ENCODE results near the gene PKP3. TPM values are rescaled to one million over a fixed set of nuclear protein-coding genes. Genes with fewer than 3 reads are reported as not detected.

The PKP3 gene
- total RNA-seq, 4 donors from 2014 or later: 0.46 to 5.1 (median 1.5) TPM; not detected in 1

GRCh38 chr11:452916-453527 lies 59.0 kb downstream of the PKP3 start:
- no peak for DNase-seq
- H3K9me3 ChIP-seq: no peaks in the 10 kb centered on the region

DNA sequence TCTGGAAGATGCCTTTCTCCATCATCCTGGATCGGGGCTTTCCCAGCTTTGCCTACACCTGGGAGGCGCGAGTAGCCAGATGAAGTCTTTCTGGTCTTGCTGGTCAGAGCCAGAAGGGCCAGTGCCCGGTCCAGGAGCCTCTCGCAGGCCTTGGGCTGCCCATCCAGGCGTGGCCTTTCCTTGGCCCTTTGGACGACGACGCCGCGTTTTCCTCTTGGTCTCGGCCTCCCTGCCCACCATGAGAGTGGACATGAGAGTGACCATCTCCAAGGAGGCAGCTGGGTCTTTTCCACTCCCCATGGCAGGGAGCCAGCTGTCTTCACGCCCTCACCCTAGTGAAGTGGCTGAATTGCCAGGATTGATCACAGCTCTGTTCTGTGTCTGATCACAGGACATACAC lies 59.6 kb downstream of the PKP3 start:
- no peaks in the 10 kb centered on the region for H3K27me3 ChIP-seq
- intact Hi-C loops (cut with DNase I; ENCODE audit: low total_unique reads): no loop called here
- TF ChIP-seq, protein P1, sequence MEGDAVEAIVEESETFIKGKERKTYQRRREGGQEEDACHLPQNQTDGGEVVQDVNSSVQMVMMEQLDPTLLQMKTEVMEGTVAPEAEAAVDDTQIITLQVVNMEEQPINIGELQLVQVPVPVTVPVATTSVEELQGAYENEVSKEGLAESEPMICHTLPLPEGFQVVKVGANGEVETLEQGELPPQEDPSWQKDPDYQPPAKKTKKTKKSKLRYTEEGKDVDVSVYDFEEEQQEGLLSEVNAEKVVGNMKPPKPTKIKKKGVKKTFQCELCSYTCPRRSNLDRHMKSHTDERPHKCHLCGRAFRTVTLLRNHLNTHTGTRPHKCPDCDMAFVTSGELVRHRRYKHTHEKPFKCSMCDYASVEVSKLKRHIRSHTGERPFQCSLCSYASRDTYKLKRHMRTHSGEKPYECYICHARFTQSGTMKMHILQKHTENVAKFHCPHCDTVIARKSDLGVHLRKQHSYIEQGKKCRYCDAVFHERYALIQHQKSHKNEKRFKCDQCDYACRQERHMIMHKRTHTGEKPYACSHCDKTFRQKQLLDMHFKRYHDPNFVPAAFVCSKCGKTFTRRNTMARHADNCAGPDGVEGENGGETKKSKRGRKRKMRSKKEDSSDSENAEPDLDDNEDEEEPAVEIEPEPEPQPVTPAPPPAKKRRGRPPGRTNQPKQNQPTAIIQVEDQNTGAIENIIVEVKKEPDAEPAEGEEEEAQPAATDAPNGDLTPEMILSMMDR (IDR thresholded peaks at IDR 0.05): no peak
- TF ChIP-seq POLR2A (IDR thresholded peaks at IDR 0.05): no peak
- peaks cover 0 to 5% of the 10 kb centered on the region in 2 donors for H3K4me1 ChIP-seq
- no peak for DNase-seq
- H3K36me3 ChIP-seq: no peaks in the 10 kb centered on the region
- H3K27ac ChIP-seq: no peak overlapping the region
- H3K9me3 ChIP-seq: no peaks in the 10 kb centered on the region
- H3K4me3 ChIP-seq: no peak overlapping the region

More at GRCh38 chr11:452916-453527, 59.0 kb downstream of the PKP3 start:
- Histone ChIP-seq H3K4me1 (peaks cover 0 to 5% of the 10 kb centered on the region in 2 donors), H3K36me3 (no peaks in the 10 kb centered on the region), H3K4me3 (no peak overlapping the region), H3K27me3 (no peaks in the 10 kb centered on the region), H3K27ac (no peak overlapping the region)
- TF ChIP-seq, protein P1 (IDR thresholded peaks at IDR 0.05): no peak
- no peak for TF ChIP-seq POLR2A (IDR thresholded peaks at IDR 0.05)
- intact Hi-C loops (cut with DNase I; ENCODE audit: low total_unique reads): no loop called here

DNA sequence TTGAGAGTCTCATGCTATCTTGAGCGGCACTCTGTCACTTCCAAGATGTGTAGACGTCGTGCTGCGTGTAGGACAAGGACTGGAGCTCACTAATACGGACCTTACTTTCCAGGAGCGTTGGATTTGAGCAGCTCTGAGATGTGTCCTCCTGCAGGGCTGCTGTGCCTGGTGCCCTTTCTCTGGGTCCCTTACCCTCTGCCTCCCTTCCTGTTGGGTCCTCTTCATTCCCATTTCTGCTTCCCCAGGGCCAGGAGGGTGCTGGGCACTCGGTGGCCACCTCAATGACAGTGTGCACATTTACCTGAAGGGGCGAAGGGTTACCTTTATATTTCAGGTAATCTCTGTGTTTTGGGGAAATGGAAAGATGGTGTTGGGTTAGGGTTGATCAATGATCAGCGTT lies 60.0 kb downstream of the PKP3 start:
- no peak for DNase-seq
- Histone ChIP-seq H3K27ac (no peak overlapping the region), H3K4me3 (no peak overlapping the region), H3K27me3 (no peaks in the 10 kb centered on the region), H3K9me3 (no peaks in the 10 kb centered on the region), H3K36me3 (no peaks in the 10 kb centered on the region), H3K4me1 (peaks cover 0 to 5% of the 10 kb centered on the region in 2 donors)
- TF ChIP-seq POLR2A (IDR thresholded peaks at IDR 0.05): no peak
- TF ChIP-seq, protein P1 (IDR thresholded peaks at IDR 0.05): no peak
- intact Hi-C loops (cut with DNase I; ENCODE audit: low total_unique reads): no loop called here

Small RNA genes lying within 50 kb of the gene (small RNA-seq; reads per million reads assigned to genes)
- not detected for gene RN7SL838P

Other genes with a start within 250 kb of the PKP3 start
- not detected for gene SCGB1C1, start 201.1 kb upstream of the PKP3 start, total RNA-seq
- 10 to 100 TPM in 3 of 4 donors, 1 to 10 TPM in 1; 8.7 to 57.8 (median 15.0) TPM for gene BET1L, start 186.8 kb upstream of the PKP3 start, total RNA-seq
- gene RIC8A, start 186.5 kb upstream of the PKP3 start, total RNA-seq: 100 to 1,000 TPM in 2 of 4 donors, 10 to 100 TPM in 2; 84.5 to 376 (median 192) TPM
- gene SIRT3, start 157.9 kb upstream of the PKP3 start, total RNA-seq: 10 to 100 TPM in 2 of 4 donors, 1 to 10 TPM in 2; 1.5 to 25.9 (median 9.8) TPM
- gene PSMD13, start 157.2 kb upstream of the PKP3 start, total RNA-seq: 10 to 100 TPM; 17.9 to 94.3 (median 78.2) TPM
- under 1 TPM in 2 of 4 donors, not detected in 2; 0.30 to 0.51 TPM for gene NLRP6, start 115.8 kb upstream of the PKP3 start, total RNA-seq
- gene PGGHG, start 105.1 kb upstream of the PKP3 start, total RNA-seq: 10 to 100 TPM in 3 of 4 donors, 1 to 10 TPM in 1; 7.9 to 29.1 (median 14.2) TPM
- gene IFITM5, start 94.7 kb upstream of the PKP3 start, total RNA-seq: not detected
- gene IFITM2, start 86.4 kb upstream of the PKP3 start, total RNA-seq: 100 to 1,000 TPM in 3 of 4 donors, 10 to 100 TPM in 1; 27.8 to 926 (median 269) TPM
- 100 to 1,000 TPM in 2 of 4 donors, 10 to 100 TPM in 2; 13.4 to 672 (median 239) TPM for gene IFITM1, start 80.2 kb upstream of the PKP3 start, total RNA-seq
- 1,000 to 10,000 TPM in 1 of 4 donors, 100 to 1,000 TPM in 2, 10 to 100 TPM in 1; 22.2 to 1,343 (median 242) TPM for gene IFITM3, start 73.3 kb upstream of the PKP3 start, total RNA-seq
- gene B4GALNT4, start 24.7 kb upstream of the PKP3 start, total RNA-seq: 10 to 100 TPM in 2 of 4 donors, 1 to 10 TPM in 2; 1.8 to 39.7 (median 19.9) TPM
- gene SIGIRR, start 20.8 kb downstream of the PKP3 start, total RNA-seq: 10 to 100 TPM; 13.3 to 61.5 (median 38.4) TPM
- gene ANO9, start 47.8 kb downstream of the PKP3 start, total RNA-seq: 1 to 10 TPM in 2 of 4 donors, under 1 TPM in 2; 0.59 to 8.2 (median 1.1) TPM
- 10 to 100 TPM; 20.7 to 43.7 (median 22.8) TPM for gene PTDSS2, start 56.1 kb downstream of the PKP3 start, total RNA-seq
- 100 to 1,000 TPM; 111 to 175 (median 142) TPM for gene RNH1, start 113.0 kb downstream of the PKP3 start, total RNA-seq
- gene HRAS, start 141.4 kb downstream of the PKP3 start, total RNA-seq: 10 to 100 TPM in 3 of 4 donors, 1 to 10 TPM in 1; 5.4 to 37.6 (median 23.8) TPM
- 1 to 10 TPM in 2 of 4 donors, not detected in 2; 1.7 to 1.9 TPM for gene LRRC56, start 143.3 kb downstream of the PKP3 start, total RNA-seq
- 1 to 10 TPM in 1 of 4 donors, under 1 TPM in 2, not detected in 1; 0.14 to 2.2 (median 0.51) TPM for gene LMNTD2, start 166.5 kb downstream of the PKP3 start, total RNA-seq
- gene RASSF7, start 166.8 kb downstream of the PKP3 start, total RNA-seq: 10 to 100 TPM in 2 of 4 donors, 1 to 10 TPM in 1, under 1 TPM in 1; 0.59 to 13.1 (median 8.0) TPM
- 10 to 100 TPM in 3 of 4 donors, 1 to 10 TPM in 1; 5.0 to 45.8 (median 24.1) TPM for gene PHRF1, start 182.3 kb downstream of the PKP3 start, total RNA-seq
- 10 to 100 TPM in 3 of 4 donors, 1 to 10 TPM in 1; 9.1 to 33.6 (median 13.1) TPM for gene IRF7, start 221.7 kb downstream of the PKP3 start, total RNA-seq
- under 1 TPM in 3 of 4 donors, not detected in 1; 0.26 to 0.55 (median 0.29) TPM for gene CDHR5, start 230.7 kb downstream of the PKP3 start, total RNA-seq
- gene SCT, start 233.0 kb downstream of the PKP3 start, total RNA-seq: not detected
- 1 to 10 TPM in 1 of 4 donors, not detected in 3; 4.5 TPM for gene DRD4, start 243.1 kb downstream of the PKP3 start, total RNA-seq